ENCODE results near the gene HEATR5A.
"Not testable (repeated sequence)": the region's sequence is repeated elsewhere in the genome, so short reads cannot be mapped to it uniquely, and the experiment has no call there.

Gene HEATR5A

GRCh38 chr14:31387091-31387490 lies 33.3 kb downstream of the HEATR5A start:
- DNase-seq, result no peak

GRCh38 chr14:31386271-31386670 lies 34.1 kb downstream of the HEATR5A start:
- no peak for DNase-seq

- no peak for DNase-seq
Observed at GRCh38 chr14:31382221-31382620, 38.1 kb downstream of the HEATR5A start.

- DNase-seq, result no peak
Observed at GRCh38 chr14:31380106-31380505, 40.2 kb downstream of the HEATR5A start.

GRCh38 chr14:31379125-31379947 lies 41.0 kb downstream of the HEATR5A start:
- DNase-seq, result not testable (repeated sequence)

- DNase-seq, result no peak
Observed at GRCh38 chr14:31377433-31377832, 42.9 kb downstream of the HEATR5A start.

GRCh38 chr14:31371646-31372045 lies 48.7 kb downstream of the HEATR5A start:
- no peak for DNase-seq

GRCh38 chr14:31363331-31364073 lies 56.8 kb downstream of the HEATR5A start:
- no peak for DNase-seq

- DNase-seq, result no peak
Observed at GRCh38 chr14:31362746-31363145, 57.6 kb downstream of the HEATR5A start.

- not testable (repeated sequence) for DNase-seq
Observed at GRCh38 chr14:31361761-31362160, 58.6 kb downstream of the HEATR5A start.

- no peak for DNase-seq
Observed at GRCh38 chr14:31360919-31361662, 59.3 kb downstream of the HEATR5A start.

GRCh38 chr14:31357279-31357678 lies 63.1 kb downstream of the HEATR5A start:
- no peak for DNase-seq

- DNase-seq, result no peak
Observed at GRCh38 chr14:31346097-31346496, 74.3 kb downstream of the HEATR5A start.

- DNase-seq, result no peak
Observed at GRCh38 chr14:31341280-31341679, 79.1 kb downstream of the HEATR5A start.

- no peak for DNase-seq
Observed at GRCh38 chr14:31340297-31341063, 79.9 kb downstream of the HEATR5A start.

- DNase-seq, result no peak
Observed at GRCh38 chr14:31339743-31340142, 80.6 kb downstream of the HEATR5A start.

- DNase-seq, result no peak
Observed at GRCh38 chr14:31337331-31337730, 83.0 kb downstream of the HEATR5A start.

GRCh38 chr14:31336646-31337045 lies 83.7 kb downstream of the HEATR5A start:
- DNase-seq, result no peak

- DNase-seq, result not testable (repeated sequence)
Observed at GRCh38 chr14:31331395-31331794, 89.0 kb downstream of the HEATR5A start.

GRCh38 chr14:31329876-31330521 lies 90.4 kb downstream of the HEATR5A start:
- DNase-seq, result not testable (repeated sequence)

GRCh38 chr14:31326111-31326510 lies 94.2 kb downstream of the HEATR5A start:
- no peak for DNase-seq

- no peak for DNase-seq
Observed at GRCh38 chr14:31323419-31323818, 96.9 kb downstream of the HEATR5A start.

Data from NCI-H187 treated with DMSO at 0.1 percent for 48 hours (cell line).